Body of pancreas (tissue), 4 donors: ENCODE results near the gene UNCX. TPM values are rescaled to one million over a fixed set of nuclear protein-coding genes. Genes with fewer than 3 reads are reported as not detected.

Experiments used
- ATAC-seq: fragments of 150-250 bp; one replicate; pipeline ENCODE4 v1.9.1; 2016
- DNase-seq, 4 donors: peaks; one replicate each; pipeline ENCODE4 v3.0.0-alpha.2; 2019
- H3K27ac ChIP-seq, 4 donors: fragments of 200-600 bp; sonication (generic); 1 replicate in 3 of 4; 2 replicates in 1 of 4; pipeline versions ENCODE4 v1.5.1 to v1.6.1; 2016 to 2019; ENCODE audit warnings: mild to moderate bottlenecking in 1 of 4, mixed read lengths in 1 of 4, moderate library complexity in 1 of 4
- H3K27me3 ChIP-seq, 2 donors: fragments of 200-600 bp; sonication (generic); one replicate each; pipeline ENCODE4 v1.6.0; 2016; ENCODE audit warnings: mild to moderate bottlenecking in 1 of 2
- H3K36me3 ChIP-seq, 2 donors: fragments of 200-600 bp; sonication (generic); replicated peaks in 1 of 2; 2 replicates each; pipeline ENCODE4 v1.5.1; 2016; ENCODE audit warnings: low read depth in 2 of 2; ENCODE audit not compliant: insufficient read depth in 1 of 2
- H3K4me1 ChIP-seq: fragments of 200-600 bp; sonication (generic); one replicate; pipeline ENCODE4 v1.6.0; 2016
- H3K4me3 ChIP-seq, 2 donors: fragments of 200-600 bp; sonication (generic); 1 replicate in 1 of 2; 2 replicates in 1 of 2; pipeline ENCODE4 v1.5.1; 2016 to 2019
- H3K9me3 ChIP-seq, 3 donors: fragments of 200-600 bp; sonication (generic); 1 replicate in 2 of 3; 2 replicates in 1 of 3; pipeline ENCODE4 v1.5.1; 2016
- CTCF ChIP-seq, 7 experiments: fragments of 450-650 bp in 4 of 7; fragments of 200-600 bp in 3 of 7; sonication (generic) in 3 of 7; IDR thresholded peaks; one replicate each; pipeline ENCODE4 v1.5.1; 2016 to 2019; ENCODE audit warnings: antibody characterized with exemption in 7 of 7
- POLR2A ChIP-seq, 3 donors: fragments of 450-650 bp; IDR thresholded peaks; one replicate each; pipeline ENCODE4 v1.6.1; 2016; ENCODE audit warnings: antibody characterized with exemption in 3 of 3, mild to moderate bottlenecking in 2 of 3
- whole genome bisulfite sequencing, 2 donors: methylation state at CpG; one replicate each; pipeline ENCODE4 v1.1.5; 2017; 5-methylcytosine and 5-hydroxymethylcytosine counted together
- intact Hi-C: fragments of 100-400 bp; cut with DNase I; formaldehyde crosslinking; loops from one replicate; pipeline ENCODE4 v1.15.1; 2023
- total RNA-seq, 2 donors: library from RNA; depleted of rRNA; stranded (reverse); fragments of >200 nt; gene quantifications; one replicate each; pipeline ENCODE4 v1.1.0, GENCODE V29; 2016

Gene UNCX
- total RNA-seq, 2 donors from 2014 or later, result not detected

- no peak overlapping the region for H3K27ac ChIP-seq
- no peak for ATAC-seq
- no peak overlapping the region for H3K4me3 ChIP-seq
- no peak for DNase-seq
- peaks cover 0 to 6% of the 10 kb centered on the region in 2 donors for H3K27me3 ChIP-seq
- H3K9me3 ChIP-seq, result no peaks in the 10 kb centered on the region
- H3K4me1 ChIP-seq, result no peaks in the 10 kb centered on the region
- no peak for TF ChIP-seq CTCF (IDR thresholded peaks at IDR 0.05)
- no peak for TF ChIP-seq POLR2A (IDR thresholded peaks at IDR 0.05)
- WGBS, 2 donors, result 47 to 48% methylated on average over 5 to 14 of the region's 19 CpGs
- intact Hi-C loops, result no loop called here
- H3K36me3 ChIP-seq, result no peaks in the 10 kb centered on the region
Measured at GRCh38 chr7:1283941-1284742, 51.5 kb downstream of the UNCX start.

GRCh38 chr7:1284743-1285458, 52.2 kb downstream of the UNCX start:
- intact Hi-C loops, result no loop called here
- peaks cover 0 to 7% of the 10 kb centered on the region in 2 donors for H3K27me3 ChIP-seq
- no peak for ATAC-seq

GRCh38 chr7:1285556-1286301, 53.1 kb downstream of the UNCX start:
- H3K27ac ChIP-seq, result no peak overlapping the region
- H3K4me3 ChIP-seq, result no peak overlapping the region
- no peaks in the 10 kb centered on the region for H3K36me3 ChIP-seq
- peaks cover 11% of the 10 kb centered on the region for H3K4me1 ChIP-seq
- ATAC-seq, result no peak
- TF ChIP-seq POLR2A (IDR thresholded peaks at IDR 0.05) (no peak), CTCF (IDR thresholded peaks at IDR 0.05) (no peak)
- DNase-seq, result no peak
- H3K27me3 ChIP-seq, result peaks cover 0 to 7% of the 10 kb centered on the region in 2 donors
- H3K9me3 ChIP-seq, result no peaks in the 10 kb centered on the region
- 57 to 65% methylated on average over 16 to 39 of the region's 39 CpGs for WGBS, 2 donors
- intact Hi-C loops, result no loop called here

More at GRCh38 chr7:1284743-1285458, 52.2 kb downstream of the UNCX start:
- H3K4me1 ChIP-seq, result peaks cover 2% of the 10 kb centered on the region
- no peak overlapping the region for H3K27ac ChIP-seq
- no peaks in the 10 kb centered on the region for H3K9me3 ChIP-seq
- WGBS, 2 donors, result 53 to 60% methylated on average over 1 to 17 of the region's 20 CpGs
- TF ChIP-seq POLR2A (IDR thresholded peaks at IDR 0.05) (no peak), CTCF (IDR thresholded peaks at IDR 0.05) (no peak)
- no peak for DNase-seq
- no peak overlapping the region for H3K4me3 ChIP-seq
- H3K36me3 ChIP-seq, result no peaks in the 10 kb centered on the region

Other genes with a start within 250 kb of the UNCX start
- gene CYP2W1, start 249.7 kb upstream of the UNCX start, total RNA-seq, result not detected
- gene GPR146, start 188.3 kb upstream of the UNCX start, total RNA-seq, result 10 to 100 TPM in 1 of 2 donors, 1 to 10 TPM in 1; 8.8 to 11.2 TPM
- 1 to 10 TPM in 1 of 2 donors, not detected in 1; 1.0 TPM for gene GPER1, start 144.8 kb upstream of the UNCX start, total RNA-seq
- gene ZFAND2A, start 72.7 kb upstream of the UNCX start, total RNA-seq, result 10 to 100 TPM; 15.6 to 17.8 TPM
- 10 to 100 TPM; 23.3 to 26.7 TPM for gene MICALL2, start 226.6 kb downstream of the UNCX start, total RNA-seq